Measurements from ENCODE around the gene EGFL7.

- TF ChIP-seq CTCF (conservative IDR thresholded peaks at IDR 0.05 in 1 of 2, IDR thresholded peaks at IDR 0.05 in 1 of 2; ENCODE audit: low read depth in 1 of 2, low read length in 2 of 2), result no peak
- TF ChIP-seq EZH2 (IDR thresholded peaks at IDR 0.05; ENCODE audit: low read length, missing control alignments), result no peak
Measured at GRCh38 chr9:136621019-136621733, 41.5 kb upstream of the EGFL7 start.

Measured in fibroblast of lung (primary cell).